KMS-11 (cell line): ENCODE data around the gene GNL3.
A peak's percentile ranks its signal among the peaks of the same experiment; 100 is the strongest.
"Not testable (repeated sequence)": the region's sequence is repeated elsewhere in the genome, so short reads cannot be mapped to it uniquely, and the experiment has no call there.

Source experiments
- H2AFZ ChIP-seq: fragments of 200-600 bp; sonication (generic); 2 replicates; pipeline ENCODE4 v1.6.1; 2016; ENCODE audit warnings: antibody characterized with exemption, mixed run types, low read depth
- H3K27ac ChIP-seq: fragments of 200-600 bp; sonication (generic); 2 replicates; pipeline ENCODE4 v1.6.1; 2016; ENCODE audit warnings: mild to moderate bottlenecking, mixed run types
- H3K27me3 ChIP-seq: fragments of 200-600 bp; sonication (generic); 2 replicates; pipeline ENCODE4 v1.6.1; 2017; ENCODE audit warnings: mild to moderate bottlenecking, low read depth, mixed run types, moderate library complexity; ENCODE audit not compliant: insufficient read depth
- H3K36me3 ChIP-seq: fragments of 200-600 bp; sonication (generic); 2 replicates; pipeline ENCODE4 v1.6.1; 2017; ENCODE audit warnings: mild to moderate bottlenecking, mixed run types; ENCODE audit not compliant: insufficient read depth
- H3K4me1 ChIP-seq: fragments of 200-600 bp; sonication (generic); 2 replicates; pipeline ENCODE4 v1.6.1; 2016; ENCODE audit warnings: mild to moderate bottlenecking, low read depth, mixed run types; ENCODE audit not compliant: poor library complexity, severe bottlenecking
- H3K4me2 ChIP-seq: fragments of 200-600 bp; sonication (generic); 2 replicates; pipeline ENCODE4 v1.7.0; 2016; ENCODE audit warnings: mild to moderate bottlenecking, mixed run types
- H3K4me3 ChIP-seq: fragments of 200-600 bp; sonication (generic); IDR thresholded peaks from 2 replicates; pipeline ENCODE4 v1.6.1; 2017; ENCODE audit warnings: low read depth, low read length, mixed read lengths; ENCODE audit not compliant: insufficient read depth
- H3K79me2 ChIP-seq: fragments of 200-600 bp; sonication (generic); 2 replicates; pipeline ENCODE4 v1.6.1; 2016; ENCODE audit warnings: low read depth, mixed run types; ENCODE audit not compliant: insufficient read depth
- H3K9ac ChIP-seq: fragments of 200-600 bp; sonication (generic); 2 replicates; pipeline ENCODE4 v1.6.1; 2016; ENCODE audit warnings: mild to moderate bottlenecking, mixed run types
- H4K20me1 ChIP-seq: fragments of 200-600 bp; sonication (generic); 2 replicates; pipeline ENCODE4 v1.6.1; 2016; ENCODE audit warnings: mild to moderate bottlenecking, mixed run types; ENCODE audit not compliant: insufficient read depth
- CTCF ChIP-seq: fragments of 200-600 bp; sonication (generic); conservative IDR thresholded peaks from 2 replicates; pipeline ENCODE4 v1.6.1; 2017; ENCODE audit warnings: low read depth, mild to moderate bottlenecking, antibody characterized with exemption, low read length, moderate library complexity, mixed read lengths

Gene GNL3

DNA sequence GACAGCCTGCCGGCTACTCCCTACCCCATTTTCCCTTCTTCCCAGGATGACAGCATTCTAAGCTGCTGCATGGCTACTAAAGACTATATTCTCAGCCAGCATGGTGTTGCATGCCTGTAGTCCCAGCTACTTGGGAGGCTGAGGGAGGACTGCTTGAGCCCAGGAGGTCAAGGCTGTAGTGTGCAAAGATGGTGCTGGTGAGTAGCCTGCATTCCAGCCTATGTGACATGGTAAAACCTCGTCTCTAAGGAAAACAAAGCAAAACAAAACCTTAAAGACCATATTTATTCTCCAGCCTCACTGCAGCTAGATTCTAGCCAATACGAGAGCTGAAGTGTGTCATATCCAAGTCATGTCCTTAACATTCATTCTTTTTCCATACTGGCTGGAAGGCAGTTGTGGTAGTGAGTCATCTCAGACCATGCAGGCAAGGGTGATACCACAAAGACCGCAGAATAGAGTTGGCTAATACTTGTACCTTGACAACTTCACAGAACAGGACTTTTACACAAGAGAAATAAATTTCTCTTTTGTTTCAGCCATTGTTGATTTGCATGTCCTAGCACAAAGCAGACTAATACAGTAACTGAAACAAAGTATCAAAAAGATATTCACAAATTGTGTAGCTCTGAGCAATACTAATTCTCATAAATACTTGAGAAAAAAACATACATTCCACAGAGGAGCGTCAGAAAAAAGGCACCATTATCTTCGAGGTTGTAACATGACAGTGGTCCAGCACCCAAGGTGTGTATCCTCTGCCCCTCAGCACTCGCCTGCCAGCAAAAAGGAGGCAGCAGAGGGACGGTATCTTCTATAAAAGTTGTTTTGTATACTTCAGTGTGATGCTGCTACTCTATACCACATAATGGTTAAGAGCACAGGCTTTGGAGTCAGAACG, 15.0 kb upstream of the GNL3 start:
- H2AFZ ChIP-seq: no peak overlapping the region
- H3K9ac ChIP-seq: peak overlapping the region; percentile 19; the same call in 1 of the 2 replicates
- H3K4me1 ChIP-seq: peaks cover 31% of the 10 kb centered on the region
- peak overlapping the region; percentile 39 for H3K4me2 ChIP-seq
- no peaks in the 10 kb centered on the region for H3K36me3 ChIP-seq
- peak overlapping the region; percentile 63 for H3K27ac ChIP-seq
- no peaks in the 10 kb centered on the region for H3K79me2 ChIP-seq
- H4K20me1 ChIP-seq: no peaks in the 10 kb centered on the region
- no peak overlapping the region for H3K4me3 ChIP-seq
- no peak for TF ChIP-seq CTCF
- no peaks in the 10 kb centered on the region for H3K27me3 ChIP-seq

DNA sequence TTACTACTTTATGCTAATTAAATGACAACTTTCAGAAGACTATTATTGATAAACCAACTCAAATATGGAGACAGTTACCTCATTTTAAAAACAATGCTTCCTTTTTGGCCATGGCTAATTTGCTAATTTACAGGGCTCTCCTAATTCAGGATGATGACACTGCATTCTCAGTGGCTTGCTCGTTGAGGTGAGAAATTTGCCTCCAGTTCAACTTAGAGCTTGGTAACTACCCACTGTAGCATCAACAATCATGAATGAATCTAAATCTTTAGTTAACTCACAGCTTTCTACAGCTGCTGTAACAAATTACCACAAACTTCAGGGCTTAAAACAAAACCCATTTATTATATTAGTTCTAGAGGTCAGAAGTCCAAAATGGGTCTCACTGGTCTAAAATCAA, 14.2 kb upstream of the GNL3 start:
- no peaks in the 10 kb centered on the region for H3K79me2 ChIP-seq
- H3K27me3 ChIP-seq: no peaks in the 10 kb centered on the region
- H3K27ac ChIP-seq: peak overlapping the region; percentile 63
- H3K4me2 ChIP-seq: peak overlapping the region; percentile 39; the same call in 1 of the 2 replicates
- no peaks in the 10 kb centered on the region for H4K20me1 ChIP-seq
- H3K9ac ChIP-seq: no peak overlapping the region
- H3K4me3 ChIP-seq: no peak overlapping the region
- no peaks in the 10 kb centered on the region for H3K36me3 ChIP-seq
- H2AFZ ChIP-seq: no peak overlapping the region
- peaks cover 31% of the 10 kb centered on the region for H3K4me1 ChIP-seq
- TF ChIP-seq CTCF: no peak

GRCh38 chr3:52676201-52676600, 9.6 kb upstream of the GNL3 start:
- H2AFZ ChIP-seq, H3K27ac ChIP-seq, H3K79me2 ChIP-seq, H3K4me2 ChIP-seq, H3K36me3 ChIP-seq, H3K27me3 ChIP-seq, H4K20me1 ChIP-seq, H3K9ac ChIP-seq, H3K4me3 ChIP-seq: not testable (repeated sequence)
- H3K4me1 ChIP-seq: peaks cover 33% of the 10 kb centered on the region

DNA sequence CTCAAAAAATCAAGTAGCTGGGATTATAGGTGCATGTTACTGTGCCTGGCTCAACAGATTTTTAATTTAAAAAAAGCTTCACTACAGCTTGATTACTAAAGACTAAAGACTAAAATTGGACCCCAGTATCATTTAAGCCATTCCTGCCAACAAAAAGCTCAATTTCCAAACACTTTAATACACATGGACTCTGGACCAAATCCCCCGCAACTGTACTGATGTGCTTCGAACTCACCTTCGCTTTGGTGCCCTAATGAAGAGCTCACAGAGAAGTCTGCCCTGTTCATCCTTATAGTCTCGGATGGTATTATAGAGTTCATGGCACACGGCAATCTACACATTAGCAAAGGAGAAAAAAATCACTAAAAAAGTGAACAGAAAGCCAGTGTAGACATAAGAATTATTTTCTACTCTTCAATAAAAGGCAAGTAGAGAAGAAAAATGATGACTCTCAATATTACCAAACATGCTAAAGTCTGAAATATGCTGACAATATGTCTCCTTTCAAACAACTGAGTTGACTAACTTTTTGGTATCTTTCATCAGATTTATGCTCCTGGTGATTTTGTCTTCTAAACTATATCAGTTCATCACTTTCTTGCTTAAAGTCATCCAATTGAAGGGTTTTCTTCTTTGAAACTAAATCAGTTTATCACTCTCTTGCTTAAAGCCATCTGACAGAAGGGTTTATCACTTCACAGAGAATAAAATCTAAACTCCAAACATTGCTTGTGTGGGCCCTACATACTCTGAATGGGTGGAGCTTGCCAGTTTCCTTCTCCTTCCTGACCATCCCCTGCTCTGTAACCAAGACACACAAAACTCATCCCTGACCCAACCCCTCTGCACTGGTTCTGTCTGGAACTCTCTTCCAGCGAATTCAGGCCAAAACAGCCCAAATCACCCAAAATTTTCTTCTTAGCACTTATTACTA, 7.3 kb upstream of the GNL3 start:
- no peak for TF ChIP-seq CTCF
- Histone ChIP-seq H3K4me3 (no peak overlapping the region), H3K79me2 (peaks cover 12% of the 10 kb centered on the region; the same call in 1 of the 2 replicates), H3K27ac (no peak overlapping the region), H3K9ac (no peak overlapping the region), H3K4me1 (peaks cover 35% of the 10 kb centered on the region), H3K36me3 (no peaks in the 10 kb centered on the region), H3K4me2 (no peak overlapping the region), H2AFZ (no peak overlapping the region), H3K27me3 (no peaks in the 10 kb centered on the region), H4K20me1 (no peaks in the 10 kb centered on the region)
